ENCODE data around the gene PI4KA. TPM values are rescaled to one million over a fixed set of nuclear protein-coding genes. Genes with fewer than 3 reads are reported as not detected.
"Not testable (repeated sequence)": the region's sequence is repeated elsewhere in the genome, so short reads cannot be mapped to it uniquely, and the experiment has no call there.

Gene PI4KA
- total and polyA plus RNA-seq, 2 donors: 32.5 to 64.0 TPM

- DNase-seq (ENCODE audit: low read depth in 6 of 9, low spot score in 9 of 9): no peak
- Histone ChIP-seq H3K4me1 (ENCODE audit: control insufficient read depth in 2 of 2, insufficient read depth in 2 of 2, low read length in 2 of 2) (peaks cover 9 to 17% of the 10 kb centered on the region in 2 donors), H3K36me3 (ENCODE audit: control insufficient read depth in 2 of 2, insufficient read depth in 2 of 2, low read length in 1 of 2) (peaks cover 0 to 2% of the 10 kb centered on the region in 2 donors)
Observed at GRCh38 chr22:20843501-20843900, 15.1 kb downstream of the PI4KA start.

GRCh38 chr22:20840646-20841371 is 17.8 kb downstream of the PI4KA start:
- H3K9me3 ChIP-seq (ENCODE audit: control insufficient read depth in 2 of 2, insufficient read depth in 1 of 2, low read length in 1 of 2): no peaks in the 10 kb centered on the region
- no peaks in the 10 kb centered on the region for H3K27me3 ChIP-seq (ENCODE audit: control insufficient read depth in 2 of 2, insufficient read depth in 1 of 2, low read length in 1 of 2)
- 49% methylated on average over 8 of the region's 8 CpGs for WGBS
- peak overlapping the region; percentile 6 to 41 for H3K27ac ChIP-seq (ENCODE audit: low read depth in 1 of 2, low read length in 1 of 2)
- peaks cover 14 to 26% of the 10 kb centered on the region in 2 donors for H3K4me1 ChIP-seq (ENCODE audit: control insufficient read depth in 2 of 2, insufficient read depth in 2 of 2, low read length in 2 of 2)
- peaks cover 0 to 2% of the 10 kb centered on the region in 2 donors for H3K36me3 ChIP-seq (ENCODE audit: control insufficient read depth in 2 of 2, insufficient read depth in 2 of 2, low read length in 1 of 2)
- no peak overlapping the region for H3K4me3 ChIP-seq (ENCODE audit: low read length in 2 of 2)
- peak in 1 of 9 donors; percentile 38 for DNase-seq (ENCODE audit: low read depth in 6 of 9, low spot score in 9 of 9)

More at GRCh38 chr22:20843501-20843900, 15.1 kb downstream of the PI4KA start:
- H3K27ac ChIP-seq (ENCODE audit: low read depth in 1 of 2, low read length in 1 of 2): no peak overlapping the region
- no peaks in the 10 kb centered on the region for H3K9me3 ChIP-seq (ENCODE audit: control insufficient read depth in 2 of 2, insufficient read depth in 1 of 2, low read length in 1 of 2)
- no peak overlapping the region for H3K4me3 ChIP-seq (ENCODE audit: low read length in 2 of 2)
- 60% methylated on average over 2 of the region's 2 CpGs for WGBS
- H3K27me3 ChIP-seq (ENCODE audit: control insufficient read depth in 2 of 2, insufficient read depth in 1 of 2, low read length in 1 of 2): no peaks in the 10 kb centered on the region

- peaks cover 0 to 1% of the 10 kb centered on the region in 2 donors for H3K36me3 ChIP-seq (ENCODE audit: control insufficient read depth in 2 of 2, insufficient read depth in 2 of 2, low read length in 1 of 2)
- WGBS: 84% methylated on average over 3 of the region's 3 CpGs
- H3K27me3 ChIP-seq (ENCODE audit: control insufficient read depth in 2 of 2, insufficient read depth in 1 of 2, low read length in 1 of 2): no peaks in the 10 kb centered on the region
- no peaks in the 10 kb centered on the region for H3K9me3 ChIP-seq (ENCODE audit: control insufficient read depth in 2 of 2, insufficient read depth in 1 of 2, low read length in 1 of 2)
- H3K27ac ChIP-seq (ENCODE audit: low read depth in 1 of 2, low read length in 1 of 2): peak overlapping the region in 1 of 2 donors; percentile 28
- peaks cover 14 to 32% of the 10 kb centered on the region in 2 donors for H3K4me1 ChIP-seq (ENCODE audit: control insufficient read depth in 2 of 2, insufficient read depth in 2 of 2, low read length in 2 of 2)
- no peak overlapping the region for H3K4me3 ChIP-seq (ENCODE audit: low read length in 2 of 2)
- DNase-seq (ENCODE audit: low read depth in 6 of 9, low spot score in 9 of 9): no peak
Observed at GRCh38 chr22:20839837-20840645, 18.6 kb downstream of the PI4KA start.

- 97% methylated on average over 10 of the region's 10 CpGs for WGBS
- not testable (repeated sequence) for H3K27me3 ChIP-seq (ENCODE audit: control insufficient read depth in 2 of 2, insufficient read depth in 1 of 2, low read length in 1 of 2); H3K36me3 ChIP-seq (ENCODE audit: control insufficient read depth in 2 of 2, insufficient read depth in 2 of 2, low read length in 1 of 2)
Observed at GRCh38 chr22:20839354-20839753, 19.3 kb downstream of the PI4KA start.

DNA sequence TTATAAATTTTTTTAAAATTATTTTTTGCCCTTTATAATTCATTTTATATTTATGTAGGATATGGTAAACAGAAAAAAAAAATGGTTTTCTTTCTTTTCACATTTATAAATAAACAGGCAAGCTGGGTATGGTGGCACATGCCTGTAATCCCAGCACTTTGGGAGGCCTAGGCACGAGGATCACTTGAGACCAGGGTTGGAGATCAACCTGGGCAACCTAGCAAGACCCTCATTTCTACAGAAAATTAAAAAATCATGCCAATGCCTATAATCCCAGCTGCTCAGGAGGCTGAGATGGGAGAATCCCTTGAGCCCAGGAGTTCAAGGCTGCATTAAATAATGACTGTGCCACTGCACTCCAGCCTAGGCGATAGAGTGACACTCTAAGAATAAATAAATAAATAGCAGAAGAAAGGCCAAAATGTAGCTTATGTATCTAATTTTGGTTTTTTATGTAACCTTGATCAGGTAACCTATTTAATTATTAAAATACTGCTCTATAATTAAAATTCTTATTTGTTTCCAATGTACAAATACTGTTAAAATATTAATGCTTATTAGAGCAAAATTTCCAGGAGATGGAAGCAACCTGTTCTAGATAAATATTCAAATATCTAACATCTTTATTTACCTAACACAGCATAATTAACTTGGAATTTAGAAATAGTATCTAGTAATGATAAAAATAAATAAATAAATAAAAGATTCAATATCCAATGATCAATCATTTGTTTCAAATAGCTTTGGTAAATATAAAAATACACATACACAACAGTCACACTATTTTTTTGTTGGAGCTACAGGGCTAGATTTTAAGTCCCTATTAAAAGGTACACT is 21.4 kb downstream of the PI4KA start:
- 98% methylated on average over 2 of the region's 2 CpGs for WGBS
- DNase-seq (ENCODE audit: low read depth in 6 of 9, low spot score in 9 of 9): no peak
- H3K27ac ChIP-seq (ENCODE audit: low read depth in 1 of 2, low read length in 1 of 2): no peak overlapping the region

More at GRCh38 chr22:20839354-20839753, 19.3 kb downstream of the PI4KA start:
- H3K9me3 ChIP-seq (ENCODE audit: control insufficient read depth in 2 of 2, insufficient read depth in 1 of 2, low read length in 1 of 2); DNase-seq (ENCODE audit: low read depth in 6 of 9, low spot score in 9 of 9); H3K4me3 ChIP-seq (ENCODE audit: low read length in 2 of 2); H3K27ac ChIP-seq (ENCODE audit: low read depth in 1 of 2, low read length in 1 of 2): not testable (repeated sequence)
- peaks cover 14 to 32% of the 10 kb centered on the region in 2 donors for H3K4me1 ChIP-seq (ENCODE audit: control insufficient read depth in 2 of 2, insufficient read depth in 2 of 2, low read length in 2 of 2)

GRCh38 chr22:20834725-20835124 is 23.9 kb downstream of the PI4KA start:
- no peak for DNase-seq (ENCODE audit: low read depth in 6 of 9, low spot score in 9 of 9)
- WGBS: 97% methylated on average over 3 of the region's 3 CpGs
- no peak overlapping the region for H3K27ac ChIP-seq (ENCODE audit: low read depth in 1 of 2, low read length in 1 of 2)
- H3K9me3 ChIP-seq (ENCODE audit: control insufficient read depth in 2 of 2, insufficient read depth in 1 of 2, low read length in 1 of 2): no peaks in the 10 kb centered on the region
- no peaks in the 10 kb centered on the region for H3K27me3 ChIP-seq (ENCODE audit: control insufficient read depth in 2 of 2, insufficient read depth in 1 of 2, low read length in 1 of 2)
- H3K4me1 ChIP-seq (ENCODE audit: control insufficient read depth in 2 of 2, insufficient read depth in 2 of 2, low read length in 2 of 2): peaks cover 5 to 15% of the 10 kb centered on the region in 2 donors
- peaks cover 43 to 49% of the 10 kb centered on the region in 2 donors for H3K36me3 ChIP-seq (ENCODE audit: control insufficient read depth in 2 of 2, insufficient read depth in 2 of 2, low read length in 1 of 2)
- H3K4me3 ChIP-seq (ENCODE audit: low read length in 2 of 2): no peak overlapping the region

More for the DNA sequence above, 21.4 kb downstream of the PI4KA start:
- Histone ChIP-seq H3K9me3 (ENCODE audit: control insufficient read depth in 2 of 2, insufficient read depth in 1 of 2, low read length in 1 of 2) (no peaks in the 10 kb centered on the region), H3K36me3 (ENCODE audit: control insufficient read depth in 2 of 2, insufficient read depth in 2 of 2, low read length in 1 of 2) (peaks cover 22 to 27% of the 10 kb centered on the region in 2 donors), H3K4me3 (ENCODE audit: low read length in 2 of 2) (no peak overlapping the region), H3K27me3 (ENCODE audit: control insufficient read depth in 2 of 2, insufficient read depth in 1 of 2, low read length in 1 of 2) (no peaks in the 10 kb centered on the region), H3K4me1 (ENCODE audit: control insufficient read depth in 2 of 2, insufficient read depth in 2 of 2, low read length in 2 of 2) (peaks cover 14 to 32% of the 10 kb centered on the region in 2 donors)

DNA sequence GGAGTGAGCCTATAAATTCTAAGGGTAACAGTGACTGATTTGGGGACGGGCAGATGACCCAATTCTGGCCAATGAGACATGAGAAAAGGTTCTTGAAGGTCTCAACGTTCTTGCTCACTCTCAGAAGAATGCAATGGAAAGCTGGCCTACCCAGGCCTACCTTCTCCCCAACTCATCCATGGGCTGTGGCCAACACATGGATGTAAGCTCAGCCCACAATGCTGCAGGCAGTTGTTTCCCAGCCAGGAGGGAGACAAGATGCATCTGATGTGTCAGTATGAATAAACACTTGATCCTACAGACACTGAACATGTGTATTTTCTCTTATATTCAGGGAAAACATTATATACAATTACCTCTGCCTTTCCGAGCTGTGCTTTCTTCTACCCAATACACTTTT is 24.4 kb downstream of the PI4KA start:
- DNase-seq (ENCODE audit: low read depth in 6 of 9, low spot score in 9 of 9): no peak
- Histone ChIP-seq H3K36me3 (ENCODE audit: control insufficient read depth in 2 of 2, insufficient read depth in 2 of 2, low read length in 1 of 2) (peaks cover 43 to 53% of the 10 kb centered on the region in 2 donors), H3K27ac (ENCODE audit: low read depth in 1 of 2, low read length in 1 of 2) (no peak overlapping the region), H3K4me1 (ENCODE audit: control insufficient read depth in 2 of 2, insufficient read depth in 2 of 2, low read length in 2 of 2) (peaks cover 5 to 15% of the 10 kb centered on the region in 2 donors), H3K4me3 (ENCODE audit: low read length in 2 of 2) (no peak overlapping the region), H3K27me3 (ENCODE audit: control insufficient read depth in 2 of 2, insufficient read depth in 1 of 2, low read length in 1 of 2) (no peaks in the 10 kb centered on the region), H3K9me3 (ENCODE audit: control insufficient read depth in 2 of 2, insufficient read depth in 1 of 2, low read length in 1 of 2) (no peaks in the 10 kb centered on the region)
- WGBS: 98% methylated on average over 3 of the region's 3 CpGs

DNA sequence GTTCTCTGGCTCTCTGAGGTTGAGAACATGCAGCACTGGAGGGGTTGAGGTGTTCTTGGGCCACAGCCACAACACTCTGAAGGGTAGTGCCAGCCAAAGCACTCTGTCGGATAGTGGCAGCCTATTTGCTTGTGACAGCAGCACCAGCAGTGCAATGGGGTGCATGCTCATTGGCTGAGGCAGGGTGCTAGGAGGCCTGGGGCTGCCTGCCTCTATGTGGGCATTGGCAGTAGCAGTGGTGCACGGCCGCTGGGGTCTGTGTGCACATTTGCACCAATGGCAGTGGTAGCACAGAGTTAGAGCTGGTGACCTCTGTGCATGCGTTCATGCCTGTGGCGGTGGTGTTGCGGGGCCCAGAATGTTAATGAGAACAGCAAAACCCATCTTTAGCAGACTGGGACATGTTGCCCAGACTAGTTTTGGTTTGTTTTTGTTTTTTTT is 25.4 kb downstream of the PI4KA start:
- Histone ChIP-seq H3K27me3 (ENCODE audit: control insufficient read depth in 2 of 2, insufficient read depth in 1 of 2, low read length in 1 of 2) (no peaks in the 10 kb centered on the region), H3K36me3 (ENCODE audit: control insufficient read depth in 2 of 2, insufficient read depth in 2 of 2, low read length in 1 of 2) (peaks cover 44 to 57% of the 10 kb centered on the region in 2 donors), H3K27ac (ENCODE audit: low read depth in 1 of 2, low read length in 1 of 2) (no peak overlapping the region), H3K4me1 (ENCODE audit: control insufficient read depth in 2 of 2, insufficient read depth in 2 of 2, low read length in 2 of 2) (peaks cover 5 to 15% of the 10 kb centered on the region in 2 donors), H3K9me3 (ENCODE audit: control insufficient read depth in 2 of 2, insufficient read depth in 1 of 2, low read length in 1 of 2) (no peaks in the 10 kb centered on the region), H3K4me3 (ENCODE audit: low read length in 2 of 2) (no peak overlapping the region)
- DNase-seq (ENCODE audit: low read depth in 6 of 9, low spot score in 9 of 9): no peak
- WGBS: 97% methylated on average over 6 of the region's 6 CpGs

Data from thymus (tissue), 11 donors.